Measurements from ENCODE around the gene PIGS.

- TF ChIP-seq CTCF (conservative IDR thresholded peaks at IDR 0.05; ENCODE audit: low read depth, low read length): no peak
- no peak for TF ChIP-seq RFX5 (IDR thresholded peaks at IDR 0.05; ENCODE audit: low read depth, low read length)
- TF ChIP-seq POLR2A (IDR thresholded peaks at IDR 0.05; ENCODE audit: low read depth, low read length): no peak
- TF ChIP-seq FOS (IDR thresholded peaks at IDR 0.05; ENCODE audit: low read depth, low read length): no peak
- TF ChIP-seq ELK1 (IDR thresholded peaks at IDR 0.05; ENCODE audit: borderline replicate concordance, low read depth, low read length): no peak
These were observed 57.8 kb downstream of the PIGS start for GRCh38 chr17:28513476-28513875.

All from IMR-90 (cell line).